ENCODE measurements around the gene PPP2R2B.

- TF ChIP-seq EZH2phosphoT487 (IDR thresholded peaks at IDR 0.05; ENCODE audit: low read length) = no peak
- TF ChIP-seq CTCF (IDR thresholded peaks at IDR 0.05; ENCODE audit: low read length) = no peak
Observed at GRCh38 chr5:146726020-146726419, 152.5 kb downstream of the PPP2R2B start.
